Right renal cortex interstitium (tissue), 3 donors: Measurements from ENCODE around the gene ZNF687. TPM values are rescaled to one million over a fixed set of nuclear protein-coding genes. Genes with fewer than 3 reads are reported as not detected.

Source experiments
- polyA plus RNA-seq, 3 donors: library from polyadenylated mRNA; unstranded; fragments of 120-200 nt; gene quantifications; one replicate each; pipeline ENCODE4 v1.2.1, GENCODE V29; 2013; ENCODE audit not compliant: insufficient read length in 3 of 3

Gene ZNF687
- polyA plus RNA-seq, 3 donors, result 21.9 to 23.0 (median 22.6) TPM

Other genes with a start within 250 kb of the ZNF687 start
- 1 to 10 TPM; 1.0 to 2.5 (median 1.7) TPM for gene BNIPL, start 245.7 kb upstream of the ZNF687 start, polyA plus RNA-seq
- gene C1orf56, start 234.5 kb upstream of the ZNF687 start, polyA plus RNA-seq, result 10 to 100 TPM; 11.1 to 11.5 (median 11.3) TPM
- 10 to 100 TPM; 73.6 to 76.2 (median 73.8) TPM for gene CDC42SE1, start 222.7 kb upstream of the ZNF687 start, polyA plus RNA-seq
- 10 to 100 TPM; 23.5 to 25.4 (median 25.1) TPM for gene MLLT11, start 221.9 kb upstream of the ZNF687 start, polyA plus RNA-seq
- 10 to 100 TPM; 10.2 to 11.0 (median 10.7) TPM for gene GABPB2, start 211.5 kb upstream of the ZNF687 start, polyA plus RNA-seq
- gene SEMA6C, start 135.7 kb upstream of the ZNF687 start, polyA plus RNA-seq, result 10 to 100 TPM; 20.9 to 22.8 (median 22.3) TPM
- 1 to 10 TPM; 1.2 to 1.5 (median 1.3) TPM for gene TNFAIP8L2, start 125.7 kb upstream of the ZNF687 start, polyA plus RNA-seq
- gene LYSMD1, start 116.4 kb upstream of the ZNF687 start, polyA plus RNA-seq, result 10 to 100 TPM; 17.1 to 21.9 (median 18.1) TPM
- gene SCNM1, start 116.2 kb upstream of the ZNF687 start, polyA plus RNA-seq, result 10 to 100 TPM; 37.6 to 38.8 (median 38.5) TPM
- gene TMOD4, start 106.3 kb upstream of the ZNF687 start, polyA plus RNA-seq, result 1 to 10 TPM in 1 of 3 donors, under 1 TPM in 2; 0.48 to 1.0 (median 0.64) TPM
- gene VPS72, start 92.1 kb upstream of the ZNF687 start, polyA plus RNA-seq, result 10 to 100 TPM; 71.1 to 75.7 (median 73.5) TPM
- 10 to 100 TPM; 64.0 to 71.3 (median 65.4) TPM for gene PIP5K1A, start 83.7 kb upstream of the ZNF687 start, polyA plus RNA-seq
- 100 to 1,000 TPM; 170 to 184 (median 183) TPM for gene PSMD4, start 27.6 kb upstream of the ZNF687 start, polyA plus RNA-seq
- 10 to 100 TPM; 62.0 to 66.5 (median 62.3) TPM for gene PI4KB, start 45.1 kb downstream of the ZNF687 start, polyA plus RNA-seq
- gene RFX5, start 65.0 kb downstream of the ZNF687 start, polyA plus RNA-seq, result 10 to 100 TPM; 39.6 to 47.4 (median 42.7) TPM
- gene SELENBP1, start 90.4 kb downstream of the ZNF687 start, polyA plus RNA-seq, result 10 to 100 TPM; 45.9 to 56.2 (median 47.0) TPM
- gene PSMB4, start 117.3 kb downstream of the ZNF687 start, polyA plus RNA-seq, result 100 to 1,000 TPM; 244 to 272 (median 271) TPM
- gene POGZ, start 177.2 kb downstream of the ZNF687 start, polyA plus RNA-seq, result 10 to 100 TPM; 90.3 to 95.9 (median 90.7) TPM
- gene CGN, start 229.1 kb downstream of the ZNF687 start, polyA plus RNA-seq, result 10 to 100 TPM; 34.9 to 44.2 (median 42.6) TPM